NCI-H2171 treated with DMSO at 0.1 percent for 48 hours (cell line): ENCODE data around the gene TM4SF4.

Source experiments
- DNase-seq: peaks from one replicate; lab custom pipeline; 2025; lab: John Stamatoyannopoulos, UW

TM4SF4 gene

GRCh38 chr3:149548669-149549065 lies 74.2 kb downstream of the TM4SF4 start:
- DNase-seq = no peak

GRCh38 chr3:149551500-149551899 lies 77.0 kb downstream of the TM4SF4 start:
- DNase-seq = no peak

GRCh38 chr3:149552700-149553099 lies 78.2 kb downstream of the TM4SF4 start:
- no peak for DNase-seq
